HT1080 (cell line): Measurements from ENCODE around the gene JMJD6. TPM values are rescaled to one million over a fixed set of nuclear protein-coding genes. Genes with fewer than 3 reads are reported as not detected.
"Not testable (repeated sequence)": the region's sequence is repeated elsewhere in the genome, so short reads cannot be mapped to it uniquely, and the experiment has no call there.

Experiments
- DNase-seq: peaks from one replicate; pipeline ENCODE4 v3.0.0-alpha.2; 2015; ENCODE audit warnings: low read depth
- polyA plus RNA-seq, 2 experiments: library from polyadenylated mRNA; depleted of rRNA; stranded (reverse); fragments of >200 nt; gene quantifications; 2 replicates each; pipeline ENCODE4 v1.2.3, GENCODE V29; 2015
- total RNA-seq: library from RNA; depleted of rRNA; stranded (reverse); fragments of >200 nt; shearing (Covaris generic); gene quantifications from 2 replicates; pipeline ENCODE4 v1.2.3, GENCODE V29; 2014; rRNA removed

JMJD6 gene
- 27.9 and 30.8 TPM in 2 replicates for total RNA-seq
- 25.0 and 25.6 TPM in 2 replicates for polyA plus RNA-seq (2015; cell fraction: cytosol; rRNA removed)
- 29.5 and 31.5 TPM in 2 replicates for polyA plus RNA-seq (2015; cell fraction: nucleus; rRNA removed)

- DNase-seq = peak; percentile 97
These were observed at the start of gene JMJD6 for GRCh38 chr17:76726231-76726775. TSS of gene JMJD6 (minus strand) at chr17:76726606. CDS start at chr17:76726475, 131 bp downstream.

GRCh38 chr17:76775021-76775600, 48.7 kb upstream of the JMJD6 start:
- no peak for DNase-seq

GRCh38 chr17:76772842-76773525, 46.6 kb upstream of the JMJD6 start:
- peak; percentile 92 for DNase-seq

DNA sequence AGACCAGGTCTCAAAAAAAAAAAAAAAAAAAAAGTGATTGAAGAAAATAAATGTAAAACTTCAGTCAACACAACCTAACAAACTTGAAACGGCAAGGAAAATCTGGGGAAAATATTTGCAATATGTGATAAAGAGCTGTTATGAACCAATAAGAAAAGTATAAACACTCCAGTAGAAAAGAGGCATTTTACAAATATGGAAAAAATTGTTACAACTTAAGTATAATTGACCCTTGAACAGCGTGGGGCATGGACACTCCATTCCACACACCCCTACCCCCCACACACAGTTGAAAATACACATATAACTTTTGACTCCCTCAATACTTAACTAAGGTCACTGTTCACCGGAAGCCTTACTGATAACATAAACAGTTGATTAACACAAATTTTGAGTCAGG, 32.2 kb upstream of the JMJD6 start:
- no peak for DNase-seq

DNA sequence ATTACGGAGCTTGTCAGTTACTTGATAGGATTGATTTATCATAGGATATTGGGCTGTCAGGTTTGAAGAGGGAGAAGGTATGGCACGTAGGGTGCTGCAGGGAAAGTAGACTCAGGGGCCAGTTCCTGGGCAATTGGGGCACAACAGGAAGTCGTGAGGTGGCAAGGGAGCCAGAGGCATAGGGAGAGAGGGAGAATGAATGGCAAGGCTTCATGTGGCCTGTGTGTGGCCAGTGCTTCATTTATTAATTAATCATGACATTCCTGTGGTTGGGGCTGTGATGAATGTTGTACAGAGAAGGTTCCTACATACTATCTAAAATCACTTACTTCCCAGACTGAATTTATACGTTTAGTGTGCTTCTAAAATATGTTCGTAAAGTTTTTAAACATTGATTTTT, 30.9 kb upstream of the JMJD6 start:
- no peak for DNase-seq

- no peak for DNase-seq
These were observed 28.9 kb upstream of the JMJD6 start for GRCh38 chr17:76755285-76755684.

- no peak for DNase-seq
These were observed 26.9 kb upstream of the JMJD6 start for GRCh38 chr17:76753061-76753961.

GRCh38 chr17:76752006-76752405, 25.6 kb upstream of the JMJD6 start:
- no peak for DNase-seq

DNA sequence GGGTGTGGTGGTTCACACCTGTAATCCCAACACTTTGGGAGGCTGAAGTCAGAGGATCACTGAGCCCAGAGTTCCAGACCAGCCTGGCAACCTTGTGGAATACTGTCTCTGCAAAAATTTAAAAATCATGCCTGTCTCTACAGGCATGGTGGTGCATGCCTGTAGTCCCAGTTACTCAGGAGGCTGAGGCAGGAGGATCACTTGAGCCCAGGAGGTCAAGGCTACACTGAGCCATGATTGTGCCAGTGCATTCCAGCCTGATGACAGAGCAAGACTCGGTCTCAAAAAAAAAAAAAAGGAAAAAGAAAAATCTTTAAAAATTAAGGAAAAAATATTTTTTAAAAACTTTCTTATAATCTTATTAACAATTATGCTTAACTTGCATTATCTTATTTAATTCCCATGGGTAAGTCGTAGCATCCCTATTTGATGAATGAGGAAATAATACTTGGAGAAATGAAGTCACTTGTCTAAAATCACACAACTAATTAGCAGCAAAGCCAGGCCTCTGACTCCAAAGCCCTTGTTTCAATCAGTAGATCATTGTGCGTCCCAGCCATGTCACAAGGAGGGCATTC, 25.1 kb upstream of the JMJD6 start:
- no peak for DNase-seq

DNA sequence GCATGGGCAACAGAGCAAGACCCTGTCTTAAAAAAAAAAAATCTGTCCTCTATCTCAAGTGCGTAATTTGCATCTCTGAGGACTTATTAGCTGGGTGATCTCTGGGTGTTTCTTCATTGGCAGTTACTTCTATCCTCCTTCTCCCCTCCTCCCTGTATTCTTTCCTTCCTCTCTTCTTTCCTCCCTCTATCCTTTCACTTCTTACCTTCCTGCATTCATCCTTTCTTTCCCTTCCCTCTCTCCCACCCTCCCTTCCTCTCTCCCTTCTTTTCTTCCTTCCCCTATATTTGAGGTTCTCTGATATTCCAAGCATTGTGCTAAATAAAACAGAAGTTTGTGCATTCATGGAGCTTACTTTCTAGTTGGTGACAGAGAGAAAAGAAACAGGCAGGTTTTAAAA, 22.3 kb upstream of the JMJD6 start:
- no peak for DNase-seq

- DNase-seq = no peak
These were observed 21.4 kb upstream of the JMJD6 start for GRCh38 chr17:76747716-76748363.

- peak; percentile 61 for DNase-seq
These were observed 19.4 kb upstream of the JMJD6 start for GRCh38 chr17:76745785-76746184.

DNA sequence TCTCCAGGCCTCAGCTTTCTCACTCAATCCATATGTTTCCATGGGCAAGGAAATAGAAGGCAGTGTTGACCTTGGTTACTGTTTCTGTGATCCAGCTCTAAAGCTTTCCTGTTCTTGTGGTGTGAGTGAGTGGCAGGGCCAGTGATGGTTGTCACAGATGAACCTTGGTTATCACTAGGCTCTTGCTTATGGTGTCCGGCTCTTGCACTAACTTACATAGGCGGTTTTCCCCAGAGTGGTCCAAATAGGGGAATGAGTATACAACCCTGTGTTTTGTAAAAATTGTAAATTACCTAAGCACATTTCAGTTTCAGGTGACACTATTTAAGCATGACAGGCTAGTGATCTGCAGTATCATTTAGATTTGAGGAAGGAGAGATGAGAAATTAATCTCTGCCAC, 18.3 kb upstream of the JMJD6 start:
- no peak for DNase-seq

DNA sequence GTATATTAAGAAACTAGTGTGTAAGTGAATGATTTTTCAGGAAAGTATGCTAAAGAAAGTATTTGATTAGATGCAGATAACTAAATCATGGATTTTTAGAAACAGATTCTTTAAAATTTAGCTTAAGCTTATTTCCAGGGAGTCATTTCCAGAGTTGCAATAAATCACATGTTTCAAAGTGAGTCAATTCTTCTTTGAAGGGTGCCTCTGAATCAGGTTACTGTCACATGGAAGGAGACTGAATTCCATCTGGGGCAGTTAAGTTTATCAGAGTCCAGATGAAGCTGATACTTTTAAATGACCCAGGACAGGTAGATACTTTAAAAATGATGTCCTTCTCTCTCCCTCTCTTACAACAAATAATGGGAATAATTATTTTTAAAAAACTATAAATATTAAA, 16.6 kb upstream of the JMJD6 start:
- DNase-seq = no peak

- DNase-seq = no peak
These were observed 14.1 kb upstream of the JMJD6 start for GRCh38 chr17:76740329-76741118.

GRCh38 chr17:76739568-76740115, 13.2 kb upstream of the JMJD6 start:
- not testable (repeated sequence) for DNase-seq

- DNase-seq = no peak
These were observed 12.1 kb upstream of the JMJD6 start for GRCh38 chr17:76738468-76738850.

DNA sequence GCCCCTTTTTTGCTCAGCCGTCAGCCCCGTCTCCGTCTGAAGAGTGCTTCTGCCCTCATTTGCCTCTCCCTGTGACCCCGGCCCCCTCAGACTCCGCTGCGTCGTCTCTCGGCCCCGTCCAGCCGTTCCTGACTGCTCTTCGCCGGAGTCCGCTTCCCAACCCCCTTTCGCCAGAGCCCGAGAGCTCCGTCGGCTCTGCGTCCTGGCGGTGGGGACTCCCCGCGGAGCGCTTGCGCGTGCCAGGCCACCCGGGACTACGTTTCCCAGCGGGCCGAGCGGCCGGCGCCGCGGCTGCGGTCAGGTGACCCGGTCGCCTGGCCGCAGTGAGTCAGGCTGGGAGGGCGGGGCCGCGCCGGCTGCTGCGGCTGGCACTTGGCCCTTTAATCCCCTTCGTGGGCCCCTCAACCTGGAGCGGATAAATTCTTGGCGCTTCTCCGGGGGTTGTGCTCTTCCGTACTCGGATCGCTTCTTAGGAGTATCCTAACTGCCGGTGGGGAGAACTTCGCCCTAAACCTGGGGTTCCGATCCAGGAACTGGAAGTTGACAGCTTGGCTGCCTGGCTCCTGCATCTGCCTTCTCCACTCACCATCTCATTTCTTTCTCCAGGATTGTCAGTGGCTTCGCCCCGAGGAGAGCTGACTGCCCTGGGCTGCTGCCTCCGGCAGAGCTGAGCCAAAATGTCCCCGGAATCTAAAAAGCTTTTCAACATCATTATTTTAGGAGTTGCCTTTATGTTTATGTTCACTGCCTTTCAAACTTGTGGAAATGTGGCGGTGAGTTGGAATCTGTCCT, 11.5 kb upstream of the JMJD6 start, which contains the start of gene MFSD11:
Gene MFSD11, plus strand, starts transcription at position 444 of the 792 bp plus-strand sequence. Its CDS starts 234 bp downstream, at position 678.
- DNase-seq = peak; percentile 92
